Pulmonary artery endothelial cell (primary cell): ENCODE data around the gene ANAPC4. TPM values are rescaled to one million over a fixed set of nuclear protein-coding genes. Genes with fewer than 3 reads are reported as not detected.

Source experiments
- DNase-seq: peaks from one replicate; pipeline ENCODE4 v3.0.0-alpha.2; 2011; ENCODE audit warnings: low read depth, low spot score
- total RNA-seq: library from RNA; depleted of rRNA; stranded (reverse); fragments of >200 nt; gene quantifications from 2 replicates; pipeline ENCODE4 v1.2.3, GENCODE V29; 2014

Gene ANAPC4
- total RNA-seq, 1 donor from 2014 or later: 22.8 TPM

DNA sequence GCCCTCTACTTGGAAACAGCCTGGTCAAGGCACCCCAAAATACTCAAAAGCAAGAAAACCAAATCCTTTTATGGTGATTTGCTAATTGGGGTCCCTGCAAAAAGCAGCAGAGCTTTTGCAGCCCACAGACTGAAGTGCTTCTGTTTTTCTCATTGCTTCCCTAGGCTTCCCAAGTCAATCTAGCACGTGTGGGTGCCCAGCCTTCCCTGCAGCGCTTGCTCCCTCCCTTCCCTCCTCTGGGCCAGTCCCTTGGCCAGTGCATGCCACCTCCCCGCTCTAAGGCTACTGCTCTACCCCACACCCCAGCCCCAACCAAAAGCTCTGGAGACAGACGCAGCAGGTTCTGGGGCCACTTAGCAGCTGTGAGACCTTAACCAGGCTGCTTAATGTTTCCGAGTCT is 53.6 kb downstream of the ANAPC4 start:
- DNase-seq: no peak

DNA sequence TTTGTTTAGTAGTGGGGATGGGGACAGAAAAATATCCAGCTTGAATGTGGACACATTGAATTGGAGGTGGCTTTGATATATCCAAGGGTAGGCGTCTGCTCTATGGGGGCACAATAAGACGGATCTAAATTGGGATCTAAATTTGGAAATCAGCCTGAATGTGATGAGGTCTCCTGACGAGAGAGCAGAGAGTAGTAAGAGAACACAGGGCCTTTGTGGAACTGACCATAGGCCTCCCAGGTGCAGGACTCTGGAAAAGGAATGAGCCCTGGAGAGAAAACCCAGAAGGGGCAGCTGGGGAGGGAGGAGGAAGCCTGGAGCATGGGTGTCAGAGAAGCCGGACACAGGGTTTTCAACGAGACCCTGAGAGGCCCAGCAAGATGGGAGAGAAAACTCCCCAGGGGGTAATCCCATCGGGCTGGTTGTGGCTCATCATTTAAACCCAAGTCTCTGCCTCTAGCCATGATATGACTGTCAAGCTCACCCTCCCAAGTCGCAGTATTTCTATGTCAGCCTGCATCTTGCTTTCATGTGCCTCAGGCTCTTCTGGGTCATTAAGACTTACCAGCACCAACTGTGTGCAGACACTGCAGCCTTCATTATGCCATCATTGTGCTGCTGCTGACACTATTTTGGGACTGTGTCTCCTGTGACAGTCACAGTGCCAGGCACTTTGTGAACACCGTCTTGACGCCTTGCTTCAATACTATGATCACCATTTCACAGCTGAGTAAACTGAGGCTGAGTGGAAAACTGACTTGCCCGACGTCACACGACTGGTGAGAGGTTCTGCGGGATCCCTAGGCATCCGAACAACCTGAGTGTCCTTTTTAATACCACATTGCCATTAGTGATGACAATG is 57.1 kb downstream of the ANAPC4 start:
- no peak for DNase-seq

DNA sequence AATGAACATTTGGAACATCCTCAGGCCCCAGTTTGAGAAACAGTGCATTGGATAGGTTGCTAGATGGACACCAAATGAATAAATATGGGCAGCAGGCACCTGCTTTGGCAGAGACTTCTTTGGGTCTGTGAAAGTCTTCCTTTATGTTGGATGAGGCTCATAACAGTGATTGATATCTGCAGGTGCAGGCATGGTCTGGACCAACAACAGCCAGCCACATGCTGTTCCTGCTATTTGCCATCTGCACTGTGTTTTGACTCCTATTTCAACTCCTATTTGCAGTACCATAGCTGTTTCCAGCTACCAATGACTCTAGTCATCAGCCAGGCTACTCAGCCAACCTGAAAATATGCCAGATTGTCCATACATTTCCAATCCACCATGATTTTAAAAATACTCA is 60.9 kb downstream of the ANAPC4 start:
- no peak for DNase-seq

DNA sequence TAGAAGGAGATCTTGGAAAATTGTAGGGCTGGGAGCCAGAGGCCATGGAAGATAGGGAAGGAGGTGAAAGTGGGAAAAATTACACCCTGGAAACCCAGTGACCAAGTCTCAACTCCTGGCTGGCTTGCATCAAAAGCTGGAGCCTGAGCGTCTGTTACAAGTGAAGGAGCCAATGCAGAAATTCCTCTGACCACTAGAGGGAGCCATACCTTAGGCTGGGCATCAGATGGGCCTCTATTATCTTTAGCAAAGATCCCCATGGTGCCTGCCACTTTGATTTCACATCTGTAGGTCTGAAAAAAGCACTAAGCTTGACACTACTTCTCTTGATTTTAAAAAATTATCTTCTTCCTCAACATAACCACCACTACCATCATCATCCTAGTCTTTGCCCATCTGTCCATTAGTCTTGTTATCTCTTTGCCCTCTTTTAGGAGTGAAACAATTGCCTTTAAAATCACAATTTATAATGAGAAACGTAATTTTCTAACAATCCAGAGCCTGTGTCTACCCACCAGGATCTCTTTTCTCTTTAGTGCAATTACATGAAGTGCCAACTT is 62.9 kb downstream of the ANAPC4 start:
- peak; percentile 50 for DNase-seq

DNA sequence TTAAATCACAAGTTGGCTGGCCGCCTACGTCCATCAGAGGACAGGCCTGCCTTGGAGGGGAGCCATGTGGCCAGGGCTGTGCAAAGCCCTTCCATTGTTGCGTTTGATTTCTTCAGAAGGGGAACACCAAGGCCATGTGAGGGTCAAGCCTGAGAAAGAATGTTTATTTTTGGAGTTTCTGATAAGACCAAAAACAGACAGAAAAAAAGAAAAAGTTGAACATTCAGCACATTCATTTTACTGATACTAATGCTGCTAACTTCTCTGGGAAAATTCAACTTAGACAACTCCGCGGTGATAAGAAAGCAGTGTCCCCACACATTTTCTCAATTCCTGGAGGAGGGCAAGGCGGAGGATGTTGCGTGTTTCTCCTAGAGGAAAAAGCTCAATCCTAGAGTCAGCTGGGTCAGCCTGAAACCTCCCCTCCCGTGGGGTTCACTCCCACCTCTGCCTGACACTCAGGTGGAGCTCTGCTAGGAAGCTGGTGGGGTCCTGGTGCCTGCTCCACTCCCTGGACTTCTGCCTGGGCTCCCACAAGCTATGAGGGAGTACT is 63.5 kb downstream of the ANAPC4 start:
- peak; percentile 43 for DNase-seq

DNA sequence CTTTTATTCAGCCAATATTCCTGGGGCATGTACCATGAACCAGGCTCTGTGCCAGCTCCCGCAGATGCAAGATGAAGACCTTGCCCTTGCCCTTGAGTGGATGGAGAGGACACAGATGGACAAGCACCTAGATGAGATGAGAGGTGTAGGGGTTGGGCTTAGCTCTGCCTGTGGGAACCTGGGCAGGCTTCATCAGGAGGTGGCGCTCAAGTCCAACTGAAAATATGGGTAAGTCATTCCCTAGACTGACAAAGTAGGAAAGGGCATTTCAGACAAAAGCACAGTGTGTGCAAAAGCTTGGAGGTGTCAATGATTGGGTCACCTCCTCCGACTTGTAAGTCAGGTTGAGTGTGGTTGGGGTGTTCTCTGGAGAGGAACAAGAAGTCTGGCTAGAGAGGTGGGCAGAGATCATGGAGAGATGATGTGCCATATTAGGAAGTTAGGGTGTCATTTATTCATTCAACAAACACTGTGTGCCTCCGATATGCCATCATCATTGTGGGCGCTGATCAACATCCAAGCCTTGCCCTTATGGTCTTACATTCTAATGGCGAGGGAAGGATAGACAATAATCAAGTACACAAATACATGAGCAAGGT is 64.6 kb downstream of the ANAPC4 start:
- DNase-seq: peak; percentile 43

DNA sequence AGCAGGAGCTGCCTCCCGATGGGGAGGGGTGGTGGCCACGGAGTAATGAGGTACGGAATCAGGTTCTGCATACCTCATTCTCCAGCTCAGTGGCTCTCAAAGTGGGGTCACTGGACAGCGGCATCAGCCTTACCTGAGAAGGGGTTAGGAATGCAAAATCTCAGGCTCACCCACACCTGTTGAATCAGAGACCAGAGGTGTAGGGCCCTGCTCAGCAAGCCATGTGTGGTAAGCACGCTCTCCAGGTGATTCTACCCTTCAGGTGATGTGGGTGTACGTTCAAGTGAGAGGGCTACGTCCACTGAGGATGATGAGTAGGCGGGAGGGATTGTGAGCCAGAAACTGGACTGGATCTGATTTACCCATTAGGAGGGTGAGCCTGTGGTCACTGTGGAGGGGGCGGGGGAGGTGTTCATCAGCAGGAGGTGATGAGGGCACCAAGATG is 65.8 kb downstream of the ANAPC4 start:
- DNase-seq: no peak

DNA sequence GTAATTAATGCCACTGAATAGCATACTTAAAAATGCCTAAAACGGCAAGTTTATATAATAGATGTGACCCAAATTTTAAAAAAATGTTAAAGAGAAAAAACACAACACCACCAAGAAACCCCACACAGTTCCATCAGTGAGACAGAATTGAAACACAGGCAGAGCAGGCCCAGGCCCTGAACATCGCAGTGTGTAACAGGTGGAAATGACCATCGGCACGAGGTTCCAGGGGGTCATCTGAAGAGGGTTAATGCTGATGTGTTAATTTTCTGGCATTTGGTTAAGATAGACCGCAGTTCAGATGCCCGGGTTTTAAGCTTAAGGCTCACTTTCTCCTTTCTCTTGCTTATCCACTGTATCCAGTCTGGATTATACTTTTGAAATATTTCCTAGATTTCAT is 66.8 kb downstream of the ANAPC4 start:
- no peak for DNase-seq

DNA sequence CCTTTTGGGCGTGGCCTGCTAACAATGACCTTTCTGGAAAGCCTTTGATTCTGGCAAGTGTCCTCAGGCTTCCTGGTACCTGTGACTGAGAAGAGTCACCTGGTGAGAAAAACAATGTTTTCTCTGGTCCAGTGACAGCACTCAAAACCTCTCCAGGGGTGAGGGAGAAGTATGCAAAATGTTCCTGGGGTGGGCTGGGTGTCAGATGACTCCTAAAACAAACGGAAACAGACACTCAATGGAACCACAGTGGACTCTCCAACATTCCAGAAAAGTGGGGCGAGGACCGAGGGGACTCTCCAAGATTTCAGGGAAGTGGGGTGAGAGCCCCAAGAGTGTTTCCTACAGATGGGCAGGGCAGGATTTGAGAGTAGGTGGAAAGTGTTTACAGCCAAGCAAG is 69.5 kb downstream of the ANAPC4 start:
- no peak for DNase-seq

DNA sequence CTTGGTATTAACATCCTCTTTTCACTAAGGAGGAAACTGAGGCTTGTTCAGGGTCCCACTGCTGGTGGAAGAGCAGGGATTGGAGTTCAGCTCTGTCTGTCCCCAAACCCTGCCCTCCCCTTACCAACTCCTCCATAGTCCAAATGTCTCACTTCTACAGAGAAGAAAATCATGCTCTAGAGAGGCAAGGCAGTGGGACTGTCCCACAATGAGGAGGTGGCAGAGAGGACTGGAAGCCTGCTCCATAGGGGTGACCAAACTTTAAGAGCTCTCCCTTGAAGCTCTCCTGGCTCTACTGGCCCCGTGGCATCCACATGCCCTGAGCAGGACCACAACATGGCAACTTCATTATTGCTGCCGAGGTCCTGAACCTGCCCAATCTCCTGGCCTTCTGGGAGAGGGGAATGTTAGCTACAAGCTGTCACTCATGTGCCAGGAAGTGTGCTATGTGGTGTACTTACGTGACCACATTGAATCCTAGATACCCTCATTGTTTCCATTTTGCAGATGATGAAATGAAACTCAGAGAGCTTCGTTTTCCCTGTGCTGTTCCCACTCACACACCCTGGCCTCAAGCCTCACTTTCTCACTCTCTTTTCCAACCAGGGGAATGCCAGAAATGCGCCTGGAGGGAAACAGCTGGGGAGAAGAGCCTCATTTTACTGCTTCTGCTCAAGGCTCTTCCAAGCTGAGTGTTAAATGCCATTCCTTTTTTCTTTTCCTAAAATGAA is 71.5 kb downstream of the ANAPC4 start:
- no peak for DNase-seq

DNA sequence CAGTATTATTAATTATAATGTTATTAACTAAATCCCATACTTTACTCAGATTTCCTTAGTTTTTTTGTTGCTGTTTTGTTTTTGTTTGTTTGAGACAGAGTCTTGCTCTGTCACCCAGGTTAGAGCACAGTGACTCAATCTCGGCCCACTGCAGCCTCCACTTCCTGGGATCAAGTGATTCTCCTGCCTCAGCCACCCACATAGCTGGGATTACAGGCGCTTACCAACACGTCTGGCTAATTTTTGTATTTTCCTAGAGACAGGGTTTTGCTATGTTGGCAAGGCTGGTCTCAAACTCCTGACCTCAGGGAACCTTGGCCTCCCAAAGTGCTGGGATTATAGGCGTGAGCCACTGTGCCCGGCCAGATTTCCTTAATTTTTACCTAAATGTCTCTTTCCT is 72.2 kb downstream of the ANAPC4 start:
- DNase-seq: no peak

DNA sequence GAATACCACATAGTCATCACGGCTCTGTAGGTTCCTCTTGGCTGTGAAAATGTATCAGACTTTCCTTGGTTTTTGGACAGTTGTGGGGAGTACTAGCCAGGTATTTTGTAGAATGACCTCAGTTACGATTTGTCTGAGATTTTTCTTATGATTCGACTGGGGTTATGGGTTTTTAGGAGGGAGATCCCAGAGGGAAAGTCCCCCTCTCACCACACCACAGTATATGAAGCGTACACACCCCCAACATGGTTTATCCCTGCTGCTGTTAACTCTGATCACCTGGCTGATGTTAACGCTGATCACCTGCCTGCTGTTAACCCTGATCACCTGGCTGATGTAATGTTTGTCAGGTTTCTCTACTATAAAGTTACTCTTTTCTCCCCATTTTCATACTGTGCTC is 72.6 kb downstream of the ANAPC4 start:
- no peak for DNase-seq

DNA sequence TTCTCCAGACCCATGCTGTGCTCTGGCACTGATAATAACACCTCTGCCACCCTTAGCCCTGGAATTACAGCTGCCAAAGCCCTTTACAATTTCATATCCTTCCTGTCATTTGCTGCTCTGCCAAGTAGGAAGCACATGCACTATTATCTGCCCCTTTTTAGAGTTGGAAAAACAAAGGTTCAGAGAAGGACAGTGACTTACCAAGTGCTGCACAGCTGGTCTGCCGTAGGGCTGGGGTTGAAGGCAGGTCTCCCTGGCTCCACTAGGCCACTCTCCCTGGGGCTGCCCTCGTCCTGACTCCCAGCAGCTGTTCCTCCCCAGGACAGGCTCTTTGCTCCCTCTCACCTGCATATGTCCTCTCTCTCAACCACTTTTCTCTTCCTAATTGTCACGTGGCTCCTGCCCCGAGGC is 73.4 kb downstream of the ANAPC4 start:
- no peak for DNase-seq

DNA sequence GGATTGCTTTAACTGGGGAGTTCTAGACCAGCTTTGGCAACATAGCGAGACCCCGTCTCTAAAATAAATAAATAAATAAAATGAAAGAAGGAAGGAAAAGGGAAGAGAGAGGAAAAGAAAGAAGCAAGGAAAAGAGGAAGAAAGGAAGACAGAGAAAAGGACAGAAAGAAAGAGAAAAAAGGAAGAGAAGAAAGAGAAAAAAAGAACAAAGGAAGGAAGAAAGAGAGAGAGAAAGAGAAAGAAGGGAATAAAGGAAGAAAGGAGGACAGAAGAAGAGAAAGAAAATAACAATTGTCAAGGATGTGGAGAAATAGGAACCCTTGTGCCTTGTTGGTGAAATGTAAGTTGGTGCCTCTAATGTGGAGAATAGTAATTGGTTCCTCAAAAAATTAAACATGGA is 74.6 kb downstream of the ANAPC4 start:
- DNase-seq: no peak

DNA sequence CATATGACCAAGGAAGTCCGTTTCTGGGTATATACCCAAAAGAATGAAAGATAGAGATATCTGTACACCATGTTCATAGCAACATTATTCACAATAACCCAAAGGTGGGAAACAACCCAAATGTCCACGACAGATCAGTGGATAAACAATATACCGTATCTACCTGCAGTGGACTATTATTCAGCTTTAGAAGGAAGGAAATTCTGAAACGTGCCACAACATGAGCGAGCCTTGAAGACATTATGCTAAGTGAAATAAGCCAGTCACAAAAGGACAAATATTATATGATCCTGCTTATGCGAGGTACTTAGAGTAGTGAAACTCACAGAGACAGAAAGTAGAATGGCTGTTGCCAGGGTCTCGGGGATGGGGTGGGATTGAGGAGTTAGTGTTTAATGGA is 75.0 kb downstream of the ANAPC4 start:
- no peak for DNase-seq

DNA sequence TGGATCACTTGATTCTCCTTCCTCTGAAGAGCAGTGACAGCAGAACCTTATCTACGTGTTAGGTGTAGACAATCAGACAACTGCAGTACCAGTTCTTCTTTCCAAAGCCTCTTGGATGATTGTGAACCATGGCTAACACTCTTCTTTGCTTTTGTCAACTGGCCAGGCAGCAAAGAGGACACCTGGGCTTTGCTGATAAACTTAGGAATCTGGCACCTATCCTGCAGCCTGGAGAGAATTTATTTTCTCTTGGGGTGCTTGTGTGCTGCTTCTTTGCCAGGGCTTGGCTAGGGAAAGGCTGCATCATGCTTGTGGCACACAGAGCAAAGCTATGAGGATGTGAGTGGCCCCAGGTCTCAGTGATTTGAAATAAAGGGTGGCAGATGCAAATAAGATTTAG is 77.4 kb downstream of the ANAPC4 start:
- no peak for DNase-seq

DNA sequence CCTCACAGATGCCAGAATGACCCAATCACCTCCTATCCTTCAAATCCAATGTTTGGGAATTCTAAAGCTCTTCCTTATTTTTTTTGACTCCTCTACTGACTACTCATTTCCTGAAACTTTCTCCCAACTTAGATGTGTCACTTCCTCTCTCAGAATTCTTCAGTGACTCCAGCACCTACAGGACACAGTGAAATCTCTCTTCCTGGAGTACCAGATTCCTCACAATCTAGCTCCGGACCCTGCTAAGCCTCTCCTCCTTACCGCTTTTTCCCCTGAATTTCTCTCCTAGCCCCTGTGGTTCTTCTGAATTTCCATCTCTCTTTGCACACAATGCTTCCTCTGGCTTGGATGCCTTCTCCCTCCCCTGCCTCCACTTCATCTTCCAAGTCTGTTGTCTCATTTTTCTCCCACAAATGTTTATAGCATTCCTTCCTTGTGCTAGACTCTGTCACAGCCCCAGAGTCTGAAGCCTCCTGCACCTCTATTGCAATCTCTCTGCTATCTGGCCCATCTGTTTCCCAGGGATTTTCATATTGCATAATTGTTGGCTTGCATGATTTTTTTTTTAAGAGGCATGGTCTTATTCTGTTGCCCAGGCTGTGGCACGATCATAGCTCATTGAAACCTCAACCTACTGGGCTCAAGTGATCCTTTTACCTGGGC is 80.1 kb downstream of the ANAPC4 start:
- peak; percentile 81 for DNase-seq

DNA sequence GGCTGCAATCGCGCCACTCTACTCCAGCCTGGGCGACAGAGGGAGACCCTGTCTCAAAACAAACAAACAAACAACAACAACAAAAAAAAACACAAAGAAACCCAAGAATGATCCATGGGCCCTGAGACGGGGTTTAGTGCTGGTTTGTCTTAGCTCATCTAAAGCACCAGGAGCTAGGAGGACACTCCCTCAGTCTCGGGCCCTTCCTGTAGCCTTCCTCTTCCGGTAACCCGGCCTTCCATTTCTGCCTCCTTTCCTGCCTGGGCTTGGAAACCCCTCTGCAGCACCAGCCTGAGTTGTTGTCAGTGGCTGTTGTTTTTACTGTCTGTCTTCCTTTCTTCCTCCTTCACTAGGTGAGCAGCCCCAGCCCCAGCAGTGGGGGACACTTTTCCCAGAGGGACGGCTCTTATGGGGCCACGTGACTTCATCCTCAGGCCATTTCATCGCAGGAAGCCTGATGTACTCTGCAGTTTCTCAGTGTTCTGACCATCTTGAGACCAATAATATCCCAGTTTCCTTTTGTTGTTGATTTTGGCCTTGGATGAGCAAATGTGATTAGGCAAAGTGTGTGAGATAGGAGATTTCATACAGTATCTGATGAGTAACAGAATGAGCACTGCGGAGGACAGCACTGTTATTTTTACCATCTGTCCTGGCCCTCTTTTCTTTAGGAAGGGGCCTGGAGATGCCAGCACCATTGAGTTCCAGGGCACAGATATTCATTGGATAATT is 90.1 kb downstream of the ANAPC4 start:
- DNase-seq: peak; percentile 94

DNA sequence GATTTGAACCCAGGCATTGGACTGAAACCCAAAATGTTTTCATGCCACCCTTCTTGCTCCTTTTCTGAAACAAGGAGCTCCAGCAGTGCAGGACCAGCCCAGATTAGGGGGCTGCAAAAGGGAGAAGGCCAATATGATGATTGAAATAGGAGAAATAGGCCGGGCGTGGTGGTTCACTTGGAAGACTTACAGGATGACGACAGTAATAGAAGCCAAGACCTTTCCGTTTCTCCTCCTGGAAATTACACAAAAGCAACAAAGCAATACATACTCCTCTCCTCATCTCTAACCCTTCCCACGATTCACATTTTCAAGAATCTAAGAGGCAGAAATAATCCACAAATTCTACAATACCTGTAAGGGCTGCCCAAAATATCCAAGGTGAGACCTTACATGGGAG is 90.8 kb downstream of the ANAPC4 start:
- peak; percentile 55 for DNase-seq
